ENCODE measurements around the gene ZCCHC7. TPM values are rescaled to one million over a fixed set of nuclear protein-coding genes. Genes with fewer than 3 reads are reported as not detected.

The ZCCHC7 gene
- total and polyA plus RNA-seq, 9 of the 15 experiments (the other 6 are each of a cell fraction or from before 2014, with no cell fraction given): 34.1 to 68.9 (median 48.8) TPM

- TF ChIP-seq, protein P1, sequence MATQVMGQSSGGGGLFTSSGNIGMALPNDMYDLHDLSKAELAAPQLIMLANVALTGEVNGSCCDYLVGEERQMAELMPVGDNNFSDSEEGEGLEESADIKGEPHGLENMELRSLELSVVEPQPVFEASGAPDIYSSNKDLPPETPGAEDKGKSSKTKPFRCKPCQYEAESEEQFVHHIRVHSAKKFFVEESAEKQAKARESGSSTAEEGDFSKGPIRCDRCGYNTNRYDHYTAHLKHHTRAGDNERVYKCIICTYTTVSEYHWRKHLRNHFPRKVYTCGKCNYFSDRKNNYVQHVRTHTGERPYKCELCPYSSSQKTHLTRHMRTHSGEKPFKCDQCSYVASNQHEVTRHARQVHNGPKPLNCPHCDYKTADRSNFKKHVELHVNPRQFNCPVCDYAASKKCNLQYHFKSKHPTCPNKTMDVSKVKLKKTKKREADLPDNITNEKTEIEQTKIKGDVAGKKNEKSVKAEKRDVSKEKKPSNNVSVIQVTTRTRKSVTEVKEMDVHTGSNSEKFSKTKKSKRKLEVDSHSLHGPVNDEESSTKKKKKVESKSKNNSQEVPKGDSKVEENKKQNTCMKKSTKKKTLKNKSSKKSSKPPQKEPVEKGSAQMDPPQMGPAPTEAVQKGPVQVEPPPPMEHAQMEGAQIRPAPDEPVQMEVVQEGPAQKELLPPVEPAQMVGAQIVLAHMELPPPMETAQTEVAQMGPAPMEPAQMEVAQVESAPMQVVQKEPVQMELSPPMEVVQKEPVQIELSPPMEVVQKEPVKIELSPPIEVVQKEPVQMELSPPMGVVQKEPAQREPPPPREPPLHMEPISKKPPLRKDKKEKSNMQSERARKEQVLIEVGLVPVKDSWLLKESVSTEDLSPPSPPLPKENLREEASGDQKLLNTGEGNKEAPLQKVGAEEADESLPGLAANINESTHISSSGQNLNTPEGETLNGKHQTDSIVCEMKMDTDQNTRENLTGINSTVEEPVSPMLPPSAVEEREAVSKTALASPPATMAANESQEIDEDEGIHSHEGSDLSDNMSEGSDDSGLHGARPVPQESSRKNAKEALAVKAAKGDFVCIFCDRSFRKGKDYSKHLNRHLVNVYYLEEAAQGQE (IDR thresholded peaks at IDR 0.05; ENCODE audit: borderline replicate concordance): no peak
- TF ChIP-seq, protein P1 (CRISPR knock-in tag; IDR thresholded peaks at IDR 0.05; ENCODE audit: low read depth): no peak
- TF ChIP-seq HNRNPL (IDR thresholded peaks at IDR 0.05; ENCODE audit: low read depth, low read length) (no peak), FOXA3 (CRISPR knock-in tag; conservative IDR thresholded peaks at IDR 0.05 in 1 of 2, IDR thresholded peaks at IDR 0.05 in 1 of 2) (no peak), ZBTB17 (CRISPR knock-in tag; IDR thresholded peaks at IDR 0.05) (no peak), JUN (IDR thresholded peaks at IDR 0.05; ENCODE audit: borderline replicate concordance, low read depth, low read length) (no peak), JUN (CRISPR knock-in tag; IDR thresholded peaks at IDR 0.05; ENCODE audit: borderline replicate concordance) (no peak), PBX2 (CRISPR knock-in tag; IDR thresholded peaks at IDR 0.05; ENCODE audit: low read depth) (no peak), PBX2 (tag; conservative IDR thresholded peaks at IDR 0.05; ENCODE audit: low read depth) (no peak), DPF2 (IDR thresholded peaks at IDR 0.05) (0 out of 2 replicates have a peak, but pooled peaks have one; percentile 43), CC2D1A (IDR thresholded peaks at IDR 0.05) (no peak), ZNF232 (CRISPR knock-in tag; IDR thresholded peaks at IDR 0.05) (no peak), NEUROD1 (IDR thresholded peaks at IDR 0.05; ENCODE audit: borderline replicate concordance, low read depth, low read length, partially characterized antibody) (no peak), ETS2 (tag; IDR thresholded peaks at IDR 0.05; ENCODE audit: borderline replicate concordance, poor library complexity, severe bottlenecking) (no peak), NR2F6 (CRISPR knock-in tag; IDR thresholded peaks at IDR 0.05) (no peak), ZNF778 (CRISPR knock-in tag; IDR thresholded peaks at IDR 0.05) (no peak), MYC (IDR thresholded peaks at IDR 0.05; ENCODE audit: low read depth, low read length) (no peak), MYC (CRISPR knock-in tag; IDR thresholded peaks at IDR 0.05; ENCODE audit: borderline replicate concordance, low read depth) (no peak), ZNF316 (IDR thresholded peaks at IDR 0.05) (no peak), HEY1 (CRISPR knock-in tag; IDR thresholded peaks at IDR 0.05; ENCODE audit: borderline replicate concordance) (no peak), IFI16 (CRISPR knock-in tag; IDR thresholded peaks at IDR 0.05) (no peak)
Observed at GRCh38 chr9:37148181-37148580, 27.8 kb downstream of the ZCCHC7 start (continued).
